Panc1 (cell line): ENCODE measurements around the gene CCDC50.

Source experiments
- POLR2AphosphoS5 ChIP-seq: IDR thresholded peaks from 2 replicates; pipeline ENCODE4 v1.6.1; 2012; ENCODE audit warnings: mild to moderate bottlenecking, low read depth, low read length, moderate library complexity
- SIN3A ChIP-seq: IDR thresholded peaks from 2 replicates; pipeline ENCODE4 v1.6.1; 2012; ENCODE audit warnings: low read depth, mild to moderate bottlenecking, low read length, moderate library complexity, borderline replicate concordance; ENCODE audit not compliant: insufficient read depth
- TF ChIP-seq, protein P1 (sequence below): fragments of 450-650 bp; IDR thresholded peaks from 2 replicates; pipeline ENCODE4 v1.5.1; 2017; ENCODE audit warnings: mild to moderate bottlenecking
- TF ChIP-seq, protein P2 (sequence below), 2 experiments: IDR thresholded peaks; 2 replicates each; pipeline ENCODE4 v1.6.1; 2011 to 2012; ENCODE audit warnings: low read depth in 2 of 2, control low read depth in 1 of 2, low read length in 1 of 2, mild to moderate bottlenecking in 1 of 2, moderate library complexity in 1 of 2; ENCODE audit not compliant: insufficient read depth in 1 of 2

DNA sequence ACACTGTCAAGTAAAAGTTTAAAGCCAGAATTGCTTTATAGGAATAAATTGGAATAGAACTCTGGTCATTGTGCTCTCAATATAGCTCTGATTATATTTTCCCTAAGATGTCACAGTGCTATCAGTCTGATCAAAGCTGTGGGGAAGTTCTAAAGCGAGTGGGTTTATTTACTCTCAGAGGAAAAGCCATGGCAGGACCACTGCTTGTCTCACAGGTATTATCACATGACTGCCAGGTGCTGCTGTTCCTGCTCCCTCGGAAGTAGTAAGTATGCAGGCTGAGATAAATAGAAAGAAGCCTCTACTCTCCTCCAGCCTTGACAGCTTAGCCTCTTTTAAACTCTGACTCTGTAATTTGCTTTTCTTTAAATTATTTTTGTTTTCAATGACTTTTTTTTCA is 50.3 kb downstream of the CCDC50 start:
- TF ChIP-seq SIN3A (no peak), POLR2AphosphoS5 (no peak)
- TF ChIP-seq, protein P1, sequence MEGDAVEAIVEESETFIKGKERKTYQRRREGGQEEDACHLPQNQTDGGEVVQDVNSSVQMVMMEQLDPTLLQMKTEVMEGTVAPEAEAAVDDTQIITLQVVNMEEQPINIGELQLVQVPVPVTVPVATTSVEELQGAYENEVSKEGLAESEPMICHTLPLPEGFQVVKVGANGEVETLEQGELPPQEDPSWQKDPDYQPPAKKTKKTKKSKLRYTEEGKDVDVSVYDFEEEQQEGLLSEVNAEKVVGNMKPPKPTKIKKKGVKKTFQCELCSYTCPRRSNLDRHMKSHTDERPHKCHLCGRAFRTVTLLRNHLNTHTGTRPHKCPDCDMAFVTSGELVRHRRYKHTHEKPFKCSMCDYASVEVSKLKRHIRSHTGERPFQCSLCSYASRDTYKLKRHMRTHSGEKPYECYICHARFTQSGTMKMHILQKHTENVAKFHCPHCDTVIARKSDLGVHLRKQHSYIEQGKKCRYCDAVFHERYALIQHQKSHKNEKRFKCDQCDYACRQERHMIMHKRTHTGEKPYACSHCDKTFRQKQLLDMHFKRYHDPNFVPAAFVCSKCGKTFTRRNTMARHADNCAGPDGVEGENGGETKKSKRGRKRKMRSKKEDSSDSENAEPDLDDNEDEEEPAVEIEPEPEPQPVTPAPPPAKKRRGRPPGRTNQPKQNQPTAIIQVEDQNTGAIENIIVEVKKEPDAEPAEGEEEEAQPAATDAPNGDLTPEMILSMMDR, result no peak
- TF ChIP-seq, protein P2, sequence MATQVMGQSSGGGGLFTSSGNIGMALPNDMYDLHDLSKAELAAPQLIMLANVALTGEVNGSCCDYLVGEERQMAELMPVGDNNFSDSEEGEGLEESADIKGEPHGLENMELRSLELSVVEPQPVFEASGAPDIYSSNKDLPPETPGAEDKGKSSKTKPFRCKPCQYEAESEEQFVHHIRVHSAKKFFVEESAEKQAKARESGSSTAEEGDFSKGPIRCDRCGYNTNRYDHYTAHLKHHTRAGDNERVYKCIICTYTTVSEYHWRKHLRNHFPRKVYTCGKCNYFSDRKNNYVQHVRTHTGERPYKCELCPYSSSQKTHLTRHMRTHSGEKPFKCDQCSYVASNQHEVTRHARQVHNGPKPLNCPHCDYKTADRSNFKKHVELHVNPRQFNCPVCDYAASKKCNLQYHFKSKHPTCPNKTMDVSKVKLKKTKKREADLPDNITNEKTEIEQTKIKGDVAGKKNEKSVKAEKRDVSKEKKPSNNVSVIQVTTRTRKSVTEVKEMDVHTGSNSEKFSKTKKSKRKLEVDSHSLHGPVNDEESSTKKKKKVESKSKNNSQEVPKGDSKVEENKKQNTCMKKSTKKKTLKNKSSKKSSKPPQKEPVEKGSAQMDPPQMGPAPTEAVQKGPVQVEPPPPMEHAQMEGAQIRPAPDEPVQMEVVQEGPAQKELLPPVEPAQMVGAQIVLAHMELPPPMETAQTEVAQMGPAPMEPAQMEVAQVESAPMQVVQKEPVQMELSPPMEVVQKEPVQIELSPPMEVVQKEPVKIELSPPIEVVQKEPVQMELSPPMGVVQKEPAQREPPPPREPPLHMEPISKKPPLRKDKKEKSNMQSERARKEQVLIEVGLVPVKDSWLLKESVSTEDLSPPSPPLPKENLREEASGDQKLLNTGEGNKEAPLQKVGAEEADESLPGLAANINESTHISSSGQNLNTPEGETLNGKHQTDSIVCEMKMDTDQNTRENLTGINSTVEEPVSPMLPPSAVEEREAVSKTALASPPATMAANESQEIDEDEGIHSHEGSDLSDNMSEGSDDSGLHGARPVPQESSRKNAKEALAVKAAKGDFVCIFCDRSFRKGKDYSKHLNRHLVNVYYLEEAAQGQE (IDR thresholded peaks at IDR 0.05; ENCODE audit: insufficient read depth in 1 of 2, low read depth in 2 of 2, low read length in 1 of 2), result no peak
